CD4-positive, alpha-beta T cell treated with Interleukin-17A for 1 hour (primary cell): ENCODE results near the gene ISM1.

Experiments
- DNase-seq: peaks from one replicate; pipeline ENCODE4 v3.0.0-alpha.2; 2020

Gene ISM1

DNA sequence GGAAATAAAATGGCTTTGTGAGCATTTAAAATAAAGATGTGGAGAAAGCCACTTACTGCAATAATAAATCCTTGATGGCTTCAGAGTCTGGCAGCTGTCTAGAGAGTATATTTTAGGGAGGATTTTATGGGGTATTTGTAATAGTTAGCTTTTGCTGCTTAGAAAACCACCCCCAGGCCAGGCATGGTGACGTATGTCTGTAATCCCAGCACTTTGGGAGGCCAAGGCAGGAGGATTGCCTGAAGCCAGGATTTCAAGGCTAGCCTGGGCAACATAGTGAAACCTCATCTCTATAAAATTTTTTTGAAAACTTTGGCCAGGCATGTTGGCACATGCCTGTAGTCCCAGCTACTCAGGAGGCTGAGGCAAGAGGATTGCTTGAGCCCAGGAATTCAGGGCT, 63.8 kb downstream of the ISM1 start:
- no peak for DNase-seq

DNA sequence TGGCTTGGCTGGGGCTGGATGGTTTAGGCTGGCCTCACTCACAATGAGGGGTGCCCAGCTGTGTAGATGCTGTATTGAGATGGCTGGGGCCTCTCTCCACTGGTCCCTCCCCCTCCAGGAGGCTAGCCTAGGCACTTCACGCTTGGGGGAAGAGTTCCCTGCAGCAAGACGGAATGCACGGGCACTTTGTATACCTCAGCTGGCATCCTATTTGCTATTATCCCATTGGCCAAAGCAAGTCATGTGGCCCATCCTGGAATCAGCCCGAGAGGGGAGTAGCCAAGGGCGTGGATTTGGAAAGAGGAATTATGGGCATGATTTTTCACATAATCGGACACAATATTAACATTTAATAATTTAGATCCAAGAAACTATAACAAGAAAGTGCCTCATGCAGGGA, 64.3 kb downstream of the ISM1 start:
- DNase-seq = no peak

- no peak for DNase-seq
Observed at GRCh38 chr20:13286052-13286451, 65.0 kb downstream of the ISM1 start.

DNA sequence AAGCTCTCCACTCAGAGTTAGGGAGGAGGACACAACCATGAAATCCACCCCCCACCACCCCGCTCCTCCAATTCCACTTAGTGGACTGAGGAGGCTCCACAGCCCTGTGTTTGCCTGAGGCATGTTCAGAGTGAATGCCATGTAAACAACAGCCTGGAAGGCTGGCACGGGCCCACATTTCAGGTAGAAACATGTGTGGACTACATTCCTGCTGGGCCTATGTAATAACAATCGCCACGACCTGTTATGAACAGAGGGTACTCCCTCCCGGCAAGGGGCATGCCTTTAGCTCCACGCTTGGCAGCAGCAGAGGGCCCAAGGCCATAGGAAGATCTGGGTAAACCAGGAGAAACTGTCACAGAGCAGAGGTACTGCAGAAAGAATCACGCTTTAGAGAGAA, 65.5 kb downstream of the ISM1 start:
- no peak for DNase-seq

DNA sequence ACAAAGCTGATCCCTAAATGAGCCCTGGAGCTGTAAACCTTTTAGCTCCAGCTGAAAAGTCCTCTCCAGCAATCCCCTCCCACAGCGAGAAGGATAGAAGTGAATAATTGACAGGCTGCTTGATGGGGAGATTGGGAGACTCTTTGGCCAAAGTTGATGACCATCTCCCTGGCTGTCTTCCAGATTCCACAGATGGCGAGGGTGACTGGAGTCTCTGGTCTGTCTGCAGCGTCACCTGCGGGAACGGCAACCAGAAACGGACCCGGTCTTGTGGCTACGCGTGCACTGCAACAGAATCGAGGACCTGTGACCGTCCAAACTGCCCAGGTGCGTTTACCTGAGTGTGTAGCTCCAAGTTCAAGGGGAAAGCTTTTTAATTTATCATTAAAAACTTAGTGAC, 67.3 kb downstream of the ISM1 start:
- no peak for DNase-seq

DNA sequence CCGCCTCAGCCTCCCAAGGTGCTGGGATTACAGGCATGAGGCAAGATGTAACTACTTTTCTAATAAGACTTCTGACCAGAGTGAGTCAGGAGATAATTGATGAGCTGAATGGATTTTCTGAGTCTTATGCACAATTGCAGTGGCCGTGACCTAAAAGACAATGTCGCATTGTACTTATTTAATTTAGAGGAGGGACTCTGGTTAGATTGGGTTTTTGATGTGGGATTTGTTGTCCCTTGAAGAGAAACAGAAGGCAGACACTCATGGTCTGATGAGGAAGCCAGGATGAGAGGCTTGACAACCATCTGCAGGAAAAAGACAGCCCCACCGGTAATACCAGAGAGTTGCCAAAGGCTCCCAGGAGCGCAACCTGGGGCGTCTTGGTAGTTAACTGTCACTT, 68.0 kb downstream of the ISM1 start:
- no peak for DNase-seq

DNA sequence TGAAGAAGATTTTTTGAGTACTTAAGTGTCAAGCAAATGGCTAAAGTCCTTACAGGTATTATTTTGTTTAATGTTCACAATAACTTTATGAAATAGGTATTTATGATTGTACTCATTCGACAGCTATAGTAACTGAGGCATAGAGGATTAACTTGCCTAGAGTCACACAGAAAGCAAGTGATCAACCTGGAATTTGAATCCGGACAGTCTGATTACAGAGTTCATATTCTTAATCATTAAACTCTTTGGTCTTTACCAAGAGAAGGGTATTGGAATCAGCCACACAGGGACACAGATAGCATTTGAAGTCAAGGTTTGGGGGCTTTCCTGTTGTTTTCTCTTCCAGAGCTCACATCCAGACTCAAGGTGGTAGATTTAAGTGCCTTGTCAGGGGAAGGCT, 69.7 kb downstream of the ISM1 start:
- DNase-seq = no peak

- no peak for DNase-seq
Observed at GRCh38 chr20:13291157-13291556, 70.1 kb downstream of the ISM1 start.

DNA sequence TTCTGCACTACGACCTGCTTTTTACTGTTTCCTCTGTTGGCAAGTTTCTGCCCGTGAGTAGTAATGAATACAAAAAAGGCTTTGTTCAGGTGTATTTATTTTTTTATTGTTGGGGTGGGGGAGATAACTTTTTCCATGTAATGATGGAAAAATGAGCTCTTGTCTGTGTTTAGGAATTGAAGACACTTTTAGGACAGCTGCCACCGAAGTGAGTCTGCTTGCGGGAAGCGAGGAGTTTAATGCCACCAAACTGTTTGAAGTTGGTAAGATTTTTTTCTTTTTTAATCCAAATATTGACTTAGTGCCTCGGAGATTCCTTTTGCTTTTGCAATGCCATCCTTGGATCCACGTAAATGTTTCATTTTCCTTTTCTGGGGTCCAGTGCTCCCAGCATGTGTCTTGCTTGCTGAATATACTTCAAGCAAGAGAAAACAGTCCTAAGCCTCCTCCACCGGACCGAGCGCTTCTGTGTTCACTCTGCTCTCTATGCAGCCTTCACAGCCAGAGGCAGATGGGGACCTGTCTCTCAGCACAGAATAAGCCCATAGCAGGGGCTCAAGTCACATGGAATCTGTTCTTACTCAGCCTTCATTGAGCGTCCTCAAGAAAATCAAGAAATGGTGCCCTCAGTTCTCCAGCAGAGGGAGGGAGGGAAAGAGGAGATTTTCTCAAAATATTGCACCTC, 71.3 kb downstream of the ISM1 start:
- DNase-seq = no peak

- DNase-seq = no peak
Observed at GRCh38 chr20:13294522-13294921, 73.4 kb downstream of the ISM1 start.

DNA sequence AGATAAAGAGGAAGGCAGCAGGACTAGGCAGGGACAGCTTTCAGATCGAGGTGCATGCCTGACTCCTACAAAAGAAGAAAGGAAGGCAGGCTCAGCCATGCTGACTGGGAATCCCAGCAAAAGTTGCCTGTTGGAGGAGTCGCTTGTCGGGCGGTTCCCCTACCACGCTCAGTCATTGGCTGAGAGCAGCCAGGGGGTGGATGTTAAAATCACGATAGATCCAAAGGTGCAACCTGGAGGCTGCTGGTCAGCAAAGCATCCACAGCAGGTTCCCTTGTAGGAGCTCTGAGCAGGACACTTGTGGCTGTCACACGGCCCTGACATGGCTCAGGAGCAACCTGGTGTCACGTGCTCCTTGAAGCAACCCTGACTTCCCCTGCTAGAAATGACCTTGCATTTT, 74.6 kb downstream of the ISM1 start:
- DNase-seq = no peak

DNA sequence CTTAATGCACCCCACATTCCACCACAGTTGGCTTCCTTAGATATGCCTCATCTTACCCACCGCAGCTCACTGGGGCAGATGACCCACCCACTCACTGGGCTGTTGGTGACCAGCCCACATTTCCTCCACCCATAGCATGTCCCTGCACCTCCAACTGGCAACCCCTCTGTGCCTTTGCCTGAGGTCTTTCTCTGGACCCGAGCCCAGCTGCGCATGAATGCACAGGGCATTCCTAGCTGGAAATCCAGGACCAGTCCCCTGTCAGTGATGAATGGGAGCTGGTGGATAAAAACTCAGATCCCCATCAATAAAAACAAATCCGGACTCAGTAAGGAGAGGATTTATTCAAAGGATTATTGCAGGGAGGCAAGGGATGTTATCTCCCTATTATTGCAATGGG, 75.0 kb downstream of the ISM1 start:
- no peak for DNase-seq

- DNase-seq = no peak
Observed at GRCh38 chr20:13297147-13297899, 76.2 kb downstream of the ISM1 start.

GRCh38 chr20:13298692-13299373, 77.8 kb downstream of the ISM1 start:
- no peak for DNase-seq

- DNase-seq = no peak
Observed at GRCh38 chr20:13299401-13299800, 78.3 kb downstream of the ISM1 start.

- no peak for DNase-seq
Observed at GRCh38 chr20:13301596-13301995, 80.5 kb downstream of the ISM1 start.

DNA sequence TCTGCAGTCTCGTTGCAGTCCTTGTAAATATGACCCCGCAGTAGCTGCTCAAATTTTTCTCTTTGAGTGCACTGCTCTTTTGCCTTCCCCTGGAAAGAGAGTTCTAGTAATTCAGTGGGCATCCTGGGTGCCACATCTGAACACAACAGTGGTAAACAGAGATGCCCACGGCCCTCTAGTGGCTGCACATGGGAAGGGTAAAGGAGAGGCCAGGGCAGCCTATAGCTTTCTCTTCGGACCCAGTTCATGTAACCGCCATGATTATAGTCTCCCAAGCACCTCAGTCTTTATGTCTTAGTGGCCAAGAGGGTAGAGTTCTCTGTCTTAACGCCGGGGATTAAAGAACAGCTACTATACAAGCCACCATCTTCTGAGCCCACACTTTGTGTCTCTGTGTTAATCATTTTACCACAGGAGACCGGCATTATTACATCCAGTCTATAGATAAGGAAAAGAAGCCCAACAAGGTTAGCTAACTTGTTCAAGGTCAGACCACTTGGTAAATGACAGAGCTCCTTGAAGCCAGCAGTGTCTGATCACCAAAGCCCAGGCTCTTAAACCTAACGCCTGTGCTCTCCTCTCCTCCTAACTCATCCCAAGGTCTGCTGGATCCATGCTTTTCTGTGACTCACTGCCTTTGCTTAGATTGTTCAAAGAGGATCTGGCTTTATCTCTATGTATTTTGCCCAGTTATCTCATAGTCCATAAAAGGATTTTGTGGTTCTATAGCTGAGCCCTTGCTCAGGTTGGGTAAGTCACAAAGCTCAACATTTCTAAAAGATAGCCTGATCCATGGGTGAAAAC, 81.8 kb downstream of the ISM1 start:
- DNase-seq = peak; percentile 39

DNA sequence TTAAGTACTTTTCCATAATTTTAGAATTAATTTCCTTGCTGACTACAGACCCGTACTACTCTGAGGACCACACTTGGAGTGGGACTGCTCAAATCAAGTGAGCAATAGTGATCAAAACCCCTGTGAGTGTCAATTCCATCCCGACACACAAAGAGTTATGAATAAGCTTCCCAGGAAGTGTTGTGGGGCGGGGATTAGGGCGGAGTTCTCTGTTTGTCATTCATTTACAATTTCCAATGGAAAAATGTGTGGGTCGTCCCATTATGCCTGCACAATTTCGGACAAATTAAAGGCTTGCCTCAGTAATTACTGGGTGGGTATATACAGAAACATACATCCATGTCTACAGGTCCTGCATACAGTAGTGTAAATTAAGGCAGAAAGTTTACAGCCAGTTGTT, 84.2 kb downstream of the ISM1 start:
- no peak for DNase-seq

GRCh38 chr20:13307562-13308163, 86.6 kb downstream of the ISM1 start:
- no peak for DNase-seq

DNA sequence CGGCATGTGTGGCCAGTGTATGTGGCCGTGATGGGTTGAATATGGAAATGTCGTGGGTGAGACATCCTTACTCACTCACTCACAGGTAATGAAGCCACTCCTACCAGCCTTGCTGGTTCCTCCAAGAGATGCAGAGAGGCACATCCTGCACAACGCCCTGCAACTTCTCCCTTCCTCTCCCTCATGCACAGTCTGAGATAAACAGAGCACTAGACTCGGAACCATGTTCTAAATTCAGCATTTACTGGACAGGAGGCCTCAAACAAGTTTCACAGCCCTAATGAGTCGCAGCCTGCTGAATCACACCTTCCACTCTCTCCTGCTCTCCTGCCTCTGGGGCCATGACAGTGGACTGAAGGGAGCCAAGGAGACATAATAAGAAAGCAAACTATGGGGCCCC, 91.2 kb downstream of the ISM1 start:
- no peak for DNase-seq

DNA sequence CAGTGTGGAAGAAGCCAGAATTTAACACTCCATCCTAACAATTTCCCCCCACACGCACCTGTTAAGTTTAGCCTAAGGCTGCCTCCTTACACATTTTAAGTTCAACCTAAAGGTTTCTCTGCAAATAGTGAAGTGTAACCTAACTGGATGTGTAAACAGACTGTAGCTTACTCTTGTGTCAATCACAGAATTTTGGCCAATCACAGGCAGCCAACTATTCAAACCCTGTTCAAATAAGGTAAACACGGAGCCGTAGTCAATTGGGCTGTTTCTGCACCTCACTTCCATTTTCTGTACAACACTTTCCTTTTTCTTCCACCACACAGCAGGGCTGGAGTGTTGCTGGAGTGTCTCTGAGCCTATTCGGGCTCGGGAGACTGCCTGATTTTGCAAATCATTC, 92.1 kb downstream of the ISM1 start:
- no peak for DNase-seq

DNA sequence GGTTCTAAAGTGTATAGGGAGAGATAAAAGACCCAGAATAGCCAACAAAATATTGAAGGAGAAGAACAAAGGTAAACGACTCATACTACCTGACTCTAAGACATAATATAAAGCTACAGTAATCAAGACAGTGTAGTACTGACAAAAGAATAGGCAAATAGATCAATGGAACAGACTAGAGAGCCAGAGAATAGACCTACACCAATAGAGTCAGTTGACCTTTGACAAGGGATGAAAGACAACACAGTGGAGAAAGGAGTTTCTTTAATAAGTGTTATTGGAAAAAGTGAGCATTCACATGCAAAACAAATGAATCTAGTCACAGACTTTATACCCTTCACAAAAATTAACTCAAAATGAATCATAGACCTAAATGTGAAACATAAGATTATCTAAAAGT, 96.4 kb downstream of the ISM1 start:
- DNase-seq = no peak
